GM19238 (cell line): ENCODE measurements around the gene POLA2.
"Not testable (repeated sequence)": the region's sequence is repeated elsewhere in the genome, so short reads cannot be mapped to it uniquely, and the experiment has no call there.

Experiments
- DNase-seq: peaks from one replicate; pipeline ENCODE4 v3.0.0; 2011; ENCODE audit warnings: low spot score; ENCODE audit not compliant: insufficient read length

Gene POLA2

GRCh38 chr11:65261591-65262380, at the start of gene POLA2:
TSS of gene POLA2 (plus strand) at chr11:65261962. CDS start at chr11:65262293, 331 bp downstream.
- peak; percentile 91 for DNase-seq

GRCh38 chr11:65212226-65212801, 49.4 kb upstream of the POLA2 start:
- no peak for DNase-seq

- DNase-seq: no peak
Measured at GRCh38 chr11:65213322-65214211, 48.2 kb upstream of the POLA2 start.

DNA sequence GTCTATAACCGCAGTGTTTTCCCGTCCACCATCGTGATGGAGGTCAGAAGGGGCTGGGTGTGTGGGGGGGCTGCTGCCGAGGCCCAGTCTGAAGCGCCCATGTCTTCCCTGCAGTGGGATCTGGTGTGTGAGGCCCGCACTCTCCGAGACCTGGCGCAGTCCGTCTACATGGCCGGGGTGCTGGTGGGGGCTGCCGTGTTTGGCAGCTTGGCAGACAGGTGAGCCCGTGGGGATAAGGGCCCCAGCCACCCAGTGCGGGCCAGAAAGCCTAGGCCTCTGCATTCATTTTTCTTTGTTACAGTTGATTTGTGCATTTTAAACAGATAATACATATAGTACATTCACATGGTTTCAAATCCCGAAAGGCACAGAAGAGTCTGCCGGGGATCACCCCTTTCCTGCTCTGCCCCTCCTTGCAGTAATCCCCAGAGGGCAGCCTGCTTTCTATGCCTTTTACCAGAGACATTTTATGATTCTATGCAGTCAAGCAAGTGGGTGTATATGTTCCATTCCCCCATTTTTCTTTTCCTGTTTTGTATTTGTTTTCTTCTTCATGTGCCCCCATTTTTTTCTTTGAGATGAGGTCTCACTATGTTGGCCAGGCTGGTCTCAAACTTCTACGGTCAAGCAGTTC, 47.4 kb upstream of the POLA2 start:
- no peak for DNase-seq

DNA sequence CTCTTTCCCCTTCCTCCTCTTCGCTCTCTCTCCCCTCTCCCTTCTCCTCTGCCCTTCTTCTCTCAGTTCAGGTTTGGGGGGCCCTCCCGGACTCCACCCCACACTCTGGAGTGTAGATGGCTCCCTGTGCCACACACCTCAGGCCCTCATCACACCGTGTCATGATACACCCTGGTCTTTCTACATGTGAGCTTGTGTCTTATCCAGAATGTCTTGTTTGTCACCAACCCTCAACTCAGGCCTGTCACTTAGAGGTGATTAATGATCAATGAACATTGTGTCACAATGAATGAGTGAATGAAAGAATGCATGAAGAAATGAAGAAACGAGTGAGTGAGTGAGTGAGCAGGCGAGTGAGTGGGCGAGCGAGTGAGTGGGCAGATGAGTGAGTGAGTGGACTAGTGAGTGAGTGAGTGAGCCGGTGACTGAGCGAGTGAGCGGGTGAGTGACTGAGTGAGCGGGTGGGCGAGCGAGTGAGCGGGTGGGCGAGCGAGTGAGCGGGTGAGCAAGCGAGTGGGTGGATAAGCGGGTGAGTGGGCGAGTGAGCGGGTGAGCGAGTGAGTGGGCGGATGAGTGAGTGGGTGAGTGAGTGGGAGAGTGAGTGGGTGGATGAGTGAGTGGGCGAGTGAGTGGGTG, 46.2 kb upstream of the POLA2 start:
- no peak for DNase-seq

DNA sequence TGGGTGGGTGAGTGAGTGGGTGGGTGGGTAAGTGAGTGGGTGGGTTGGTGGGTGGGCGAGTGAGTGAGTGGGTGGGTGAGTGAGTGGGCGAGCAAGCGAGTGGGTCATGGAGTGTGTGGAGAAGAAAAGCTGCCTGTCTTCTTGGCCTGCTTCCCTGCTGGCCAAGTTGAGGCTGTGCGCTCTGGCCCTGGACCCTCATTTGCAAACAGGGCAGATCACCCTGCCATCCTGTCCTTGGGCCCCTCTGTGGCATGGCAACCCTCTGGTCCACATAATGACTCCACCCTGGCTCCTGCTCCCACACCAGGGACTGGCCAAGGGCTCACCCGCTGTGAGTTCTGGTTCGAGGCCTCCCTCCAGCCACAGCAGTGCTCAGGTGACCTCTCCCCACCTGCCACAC, 44.9 kb upstream of the POLA2 start:
- DNase-seq: no peak

- DNase-seq: no peak
Measured at GRCh38 chr11:65217441-65218423, 44.0 kb upstream of the POLA2 start.

DNA sequence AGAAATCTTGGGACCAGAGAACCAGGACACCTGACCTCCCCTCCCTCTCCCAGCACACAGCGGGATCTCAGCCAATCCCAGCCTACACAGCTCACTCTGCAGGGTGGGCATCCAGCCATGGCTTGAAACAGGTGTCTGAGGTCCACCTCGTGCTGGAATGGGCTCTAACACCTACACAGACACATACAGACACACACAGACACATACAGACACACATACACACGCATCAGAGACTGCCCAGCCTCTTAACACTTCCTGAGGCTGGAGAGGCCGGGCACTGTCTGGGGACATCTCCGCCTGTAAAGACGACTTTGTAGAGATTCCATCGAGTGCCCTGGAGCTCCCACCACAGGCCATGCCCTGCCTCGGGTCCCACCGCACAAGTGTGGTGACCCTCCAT, 43.3 kb upstream of the POLA2 start:
- DNase-seq: no peak

DNA sequence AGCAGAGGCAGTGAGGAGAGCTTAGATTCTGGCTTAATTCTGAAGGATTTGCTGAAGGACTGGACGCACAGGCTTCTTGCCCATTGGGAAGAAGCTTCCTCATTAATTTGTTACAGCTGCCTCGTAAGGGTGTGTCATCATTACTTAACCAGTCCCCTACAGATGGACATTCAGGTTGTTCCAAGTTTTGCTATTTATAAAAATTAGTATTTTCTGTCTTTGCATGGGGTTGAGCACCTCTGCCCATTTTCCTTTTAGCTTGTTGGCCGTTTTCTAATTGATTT, 41.9 kb upstream of the POLA2 start:
- DNase-seq: no peak

DNA sequence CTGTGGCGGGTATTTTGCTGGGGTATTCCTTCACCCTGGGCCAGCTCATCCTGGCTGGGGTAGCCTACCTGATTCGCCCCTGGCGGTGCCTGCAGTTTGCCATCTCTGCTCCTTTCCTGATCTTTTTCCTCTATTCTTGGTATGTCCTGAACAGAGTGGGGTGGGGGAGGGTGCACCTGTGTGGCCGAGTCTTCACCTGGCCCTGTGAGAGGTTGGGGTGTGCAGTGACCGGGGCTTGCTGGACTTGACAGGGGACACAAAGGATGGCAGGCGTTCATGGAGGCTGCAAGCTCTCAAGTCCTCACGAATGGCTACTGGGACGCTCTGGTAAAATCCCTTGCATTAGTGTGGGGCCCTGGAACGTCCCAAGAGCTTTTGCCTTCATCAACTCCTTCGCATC, 40.7 kb upstream of the POLA2 start:
- DNase-seq: no peak

GRCh38 chr11:65223011-65223410, 38.8 kb upstream of the POLA2 start:
- DNase-seq: no peak

DNA sequence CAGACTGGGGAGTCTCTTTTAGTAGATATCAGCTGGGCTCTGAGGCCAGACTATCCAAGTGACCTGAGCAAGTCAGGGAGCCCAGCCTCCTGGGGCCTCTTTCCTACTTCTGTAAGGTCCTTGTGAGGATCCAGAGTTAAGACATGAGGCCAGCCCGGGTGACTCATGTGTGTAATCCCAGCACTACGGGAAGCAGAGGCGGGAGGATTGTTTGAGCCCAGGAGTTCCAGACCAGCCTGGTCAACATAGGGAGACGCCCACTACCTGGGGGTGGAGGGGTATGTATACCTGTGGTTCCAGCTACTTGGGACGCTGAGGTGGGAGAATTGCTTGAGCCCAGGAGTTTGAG, 36.9 kb upstream of the POLA2 start:
- DNase-seq: no peak

- DNase-seq: peak; percentile 67
Measured at GRCh38 chr11:65225279-65226102, 36.3 kb upstream of the POLA2 start.

DNA sequence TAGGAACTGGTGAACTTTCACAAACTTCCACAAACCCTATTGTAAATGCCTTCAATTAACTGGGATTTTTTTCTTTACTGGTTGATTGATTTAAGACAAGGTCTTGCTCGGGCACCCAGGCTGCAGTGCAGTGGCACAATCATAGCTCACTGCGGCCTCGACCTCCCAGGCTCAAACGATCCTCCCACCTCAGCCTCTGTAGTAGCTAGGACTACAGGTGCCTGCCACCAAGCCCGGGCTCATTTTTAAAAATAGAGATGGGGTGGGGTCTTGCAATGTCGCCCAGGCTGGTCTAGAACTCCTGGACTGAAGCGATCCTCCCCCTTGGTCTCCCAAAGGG, 35.7 kb upstream of the POLA2 start:
- no peak for DNase-seq

DNA sequence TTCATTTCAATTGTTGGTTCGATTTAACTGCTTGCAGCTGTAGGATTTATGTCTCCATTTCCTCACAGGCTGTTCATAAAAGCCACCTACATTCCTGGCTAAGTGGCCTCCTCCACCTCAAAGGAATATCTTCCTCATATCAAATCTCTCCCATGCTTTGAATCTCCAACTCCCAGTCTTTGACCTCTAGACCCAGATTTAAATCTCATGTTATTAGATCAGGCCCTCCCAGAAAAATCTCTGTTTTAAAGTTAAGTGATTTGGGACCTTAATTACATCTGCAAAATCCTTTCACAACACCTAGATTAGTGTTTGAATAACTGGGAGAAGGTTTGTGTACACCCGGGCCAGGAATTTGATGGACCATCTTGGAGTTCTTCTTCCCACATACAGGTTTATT, 33.9 kb upstream of the POLA2 start:
- DNase-seq: no peak

- no peak for DNase-seq
Measured at GRCh38 chr11:65236194-65237059, 25.3 kb upstream of the POLA2 start.

DNA sequence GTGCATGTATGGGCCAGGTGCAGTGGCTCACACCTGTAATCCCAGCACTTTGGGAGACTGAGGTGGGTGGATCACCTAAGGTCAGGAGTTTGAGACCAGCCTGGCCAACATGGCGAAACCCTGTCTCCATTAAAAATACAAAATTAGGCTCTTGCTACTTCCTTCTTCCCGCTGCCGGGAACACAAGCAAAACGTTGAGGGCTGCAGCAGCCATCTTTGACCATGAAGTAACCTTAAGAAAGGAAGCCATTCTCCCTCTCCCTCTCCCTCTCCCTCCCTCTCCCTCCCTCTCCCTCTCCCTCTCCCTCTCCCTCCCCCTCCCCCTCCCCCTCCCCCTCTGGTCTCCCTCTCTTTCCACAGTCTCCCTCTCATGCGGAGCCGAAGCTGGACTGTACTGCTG, 23.5 kb upstream of the POLA2 start:
- DNase-seq: not testable (repeated sequence)

DNA sequence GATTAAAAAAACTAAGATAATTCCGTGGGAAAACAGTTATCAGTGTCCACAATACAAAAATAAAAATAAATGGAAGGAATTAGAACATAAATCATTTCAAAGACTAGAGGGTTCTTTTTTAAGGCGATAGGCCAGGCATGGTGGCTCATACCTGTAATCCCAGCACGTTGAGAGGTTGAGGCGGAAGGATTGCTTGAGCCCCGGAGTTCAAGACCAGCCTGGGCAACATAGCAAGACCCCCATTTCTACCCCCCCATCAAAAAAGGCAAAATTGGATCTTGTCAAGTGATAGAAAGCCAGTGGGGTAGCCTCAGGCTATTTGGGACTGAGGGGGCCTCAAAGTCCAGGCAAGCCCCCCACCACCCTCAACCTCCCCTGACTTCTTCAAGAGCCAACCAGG, 20.6 kb upstream of the POLA2 start:
- no peak for DNase-seq

GRCh38 chr11:65241692-65242091, 20.1 kb upstream of the POLA2 start:
- no peak for DNase-seq
